ENCODE data around the gene DSP. TPM values are rescaled to one million over a fixed set of nuclear protein-coding genes. Genes with fewer than 3 reads are reported as not detected.

Gene DSP
- total RNA-seq, 1 donor from 2014 or later, result 467 TPM

GRCh38 chr6:7591770-7592169, 50.3 kb downstream of the DSP start:
- no peak for DNase-seq

GRCh38 chr6:7593229-7593628, 51.8 kb downstream of the DSP start:
- DNase-seq, result no peak

GRCh38 chr6:7594579-7595125, 53.2 kb downstream of the DSP start:
- no peak for DNase-seq

GRCh38 chr6:7604003-7604402, 62.5 kb downstream of the DSP start:
- DNase-seq, result no peak

GRCh38 chr6:7604506-7604905, 63.0 kb downstream of the DSP start:
- no peak for DNase-seq

GRCh38 chr6:7615611-7616383, 74.3 kb downstream of the DSP start:
- no peak for DNase-seq

GRCh38 chr6:7617801-7618764, 76.6 kb downstream of the DSP start:
- no peak for DNase-seq

- DNase-seq, result no peak
Observed at GRCh38 chr6:7621761-7622160, 80.3 kb downstream of the DSP start.

- DNase-seq, result peak; percentile 9
Observed at GRCh38 chr6:7624796-7625710, 83.6 kb downstream of the DSP start.

GRCh38 chr6:7628479-7628878, 87.0 kb downstream of the DSP start:
- no peak for DNase-seq

GRCh38 chr6:7628909-7629308, 87.4 kb downstream of the DSP start:
- peak; percentile 67 for DNase-seq

- no peak for DNase-seq
Observed at GRCh38 chr6:7629321-7629720, 87.8 kb downstream of the DSP start.

GRCh38 chr6:7630792-7631191, 89.3 kb downstream of the DSP start:
- DNase-seq, result no peak

GRCh38 chr6:7631466-7631865, 90.0 kb downstream of the DSP start:
- no peak for DNase-seq

- DNase-seq, result no peak
Observed at GRCh38 chr6:7632501-7633290, 91.2 kb downstream of the DSP start.

- DNase-seq, result no peak
Observed at GRCh38 chr6:7633361-7633760, 91.9 kb downstream of the DSP start.

- no peak for DNase-seq
Observed at GRCh38 chr6:7636151-7636550, 94.7 kb downstream of the DSP start.
